Neural progenitor cell (in vitro differentiated cells): ENCODE measurements around the gene ANXA7. TPM values are rescaled to one million over a fixed set of nuclear protein-coding genes. Genes with fewer than 3 reads are reported as not detected.

Experiments used
- DNase-seq: peaks from one replicate; pipeline ENCODE4 v3.0.0-alpha.2; 2016; ENCODE audit warnings: low spot score
- H2AFZ ChIP-seq: fragments of 200-600 bp; sonication (generic); replicated peaks from 2 replicates; pipeline ENCODE4 v1.6.1; 2016; ENCODE audit warnings: antibody characterized with exemption
- H3F3A ChIP-seq: fragments of 200-600 bp; sonication (generic); 2 replicates; pipeline ENCODE4 v1.6.1; 2016; ENCODE audit warnings: antibody characterized with exemption, low read depth
- H3K27ac ChIP-seq: fragments of 200-600 bp; sonication (generic); 2 replicates; pipeline ENCODE4 v1.5.1; 2016; ENCODE audit warnings: mild to moderate bottlenecking
- H3K27me3 ChIP-seq: fragments of 200-600 bp; sonication (generic); 2 replicates; pipeline ENCODE4 v1.6.1; 2016; ENCODE audit warnings: mild to moderate bottlenecking, moderate library complexity
- H3K36me3 ChIP-seq: fragments of 200-600 bp; sonication (generic); 2 replicates; pipeline ENCODE4 v1.5.1; 2016
- H3K4me1 ChIP-seq: fragments of 200-600 bp; sonication (generic); 2 replicates; pipeline ENCODE4 v1.6.1; 2016; ENCODE audit warnings: mixed run types
- H3K4me2 ChIP-seq: fragments of 200-600 bp; sonication (generic); 2 replicates; pipeline ENCODE4 v1.6.1; 2016
- H3K4me3 ChIP-seq: fragments of 200-600 bp; sonication (generic); 2 replicates; pipeline ENCODE4 v1.5.1; 2016
- H3K79me2 ChIP-seq: fragments of 200-600 bp; sonication (generic); 2 replicates; pipeline ENCODE4 v1.6.1; 2016; ENCODE audit warnings: low read depth
- H3K9ac ChIP-seq: fragments of 200-600 bp; sonication (generic); 2 replicates; pipeline ENCODE4 v1.6.1; 2016
- H3K9me3 ChIP-seq: fragments of 200-600 bp; sonication (generic); 2 replicates; pipeline ENCODE4 v1.5.1; 2016; ENCODE audit warnings: low read depth
- H4K20me1 ChIP-seq: fragments of 200-600 bp; sonication (generic); 2 replicates; pipeline ENCODE4 v1.6.1; 2016; ENCODE audit warnings: low read depth
- H3K27ac Mint-ChIP-seq: 3 replicates; pipeline ENCODE4 v1.8.0; 2021; ENCODE audit warnings: mixed read lengths
- H3K27me3 Mint-ChIP-seq: 2 replicates; pipeline ENCODE4 v1.8.0; 2022; ENCODE audit warnings: low read depth, mild to moderate bottlenecking, inconsistent platforms, moderate library complexity, mixed read lengths; ENCODE audit not compliant: insufficient read depth
- H3K36me3 Mint-ChIP-seq: 3 replicates; pipeline ENCODE4 v1.8.0; 2021; ENCODE audit warnings: mixed read lengths
- H3K4me1 Mint-ChIP-seq: 3 replicates; pipeline ENCODE4 v1.8.0; 2021; ENCODE audit warnings: mixed read lengths
- H3K4me3 Mint-ChIP-seq: 3 replicates; pipeline ENCODE4 v1.8.0; 2021; ENCODE audit warnings: mild to moderate bottlenecking, moderate library complexity, mixed read lengths
- H3K9me3 Mint-ChIP-seq: 3 replicates; pipeline ENCODE4 v1.8.0; 2020; ENCODE audit warnings: mixed read lengths
- EZH2 ChIP-seq: fragments of 200-600 bp; sonication (generic); IDR thresholded peaks from 2 replicates; pipeline ENCODE4 v1.6.1; 2017; ENCODE audit warnings: antibody characterized with exemption, mild to moderate bottlenecking, moderate library complexity
- EZH2phosphoT487 ChIP-seq: fragments of 200-600 bp; sonication (generic); IDR thresholded peaks from 2 replicates; pipeline ENCODE4 v1.6.1; 2017; ENCODE audit warnings: antibody characterized with exemption
- total RNA-seq: library from RNA; depleted of rRNA; stranded (reverse); fragments of >200 nt; gene quantifications from 2 replicates; pipeline ENCODE4 v1.2.3, GENCODE V29; 2015; ENCODE audit warnings: low replicate concordance
- TF ChIP-seq, protein P1 (sequence below): fragments of 200-600 bp; sonication (generic); IDR thresholded peaks from 2 replicates; pipeline ENCODE4 v1.5.1; 2017; ENCODE audit warnings: antibody characterized with exemption, mild to moderate bottlenecking

Gene ANXA7
- total RNA-seq, 1 donor from 2014 or later = 49.1 TPM

DNA sequence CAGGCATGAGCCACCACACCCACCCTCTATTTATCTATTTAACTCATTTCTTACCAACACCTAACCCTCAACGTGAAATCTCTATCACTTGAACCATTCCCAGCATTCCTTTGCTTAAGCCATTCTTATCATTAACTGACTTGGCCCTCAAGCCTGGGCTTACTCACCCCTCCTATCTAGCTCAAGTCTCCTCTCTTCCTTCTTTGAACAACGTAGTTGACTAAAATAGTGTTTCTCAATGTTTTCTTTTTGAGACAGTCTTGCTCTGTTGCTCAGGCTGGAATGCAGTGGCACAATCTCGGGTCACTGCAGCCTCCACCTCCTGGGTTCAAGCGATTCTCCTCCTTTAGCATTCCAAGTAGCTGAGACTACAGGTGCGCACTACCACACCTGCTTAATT lies 7.0 kb downstream of the ANXA7 start:
- Histone ChIP-seq H3K27ac (no peak overlapping the region), H4K20me1 (peaks cover 8% of the 10 kb centered on the region), H3K79me2 (peaks cover 98% of the 10 kb centered on the region), H3K4me3 (no peak overlapping the region), H3K36me3 (no peaks in the 10 kb centered on the region), H3K9ac (no peak overlapping the region), H2AFZ (no peak overlapping the region), H3K27me3 (no peaks in the 10 kb centered on the region), H3K9me3 (no peaks in the 10 kb centered on the region), H3K4me2 (no peak overlapping the region), H3F3A (no peaks in the 10 kb centered on the region), H3K4me1 (no peaks in the 10 kb centered on the region)
- Mint-ChIP-seq H3K9me3 (no peaks in the 10 kb centered on the region), H3K36me3 (peaks cover 4% of the 10 kb centered on the region), H3K27me3 (no peaks in the 10 kb centered on the region), H3K4me1 (no peaks in the 10 kb centered on the region), H3K4me3 (no peak overlapping the region), H3K27ac (no peak overlapping the region)
- no peak for DNase-seq
- no peak for TF ChIP-seq EZH2
- TF ChIP-seq, protein P1, sequence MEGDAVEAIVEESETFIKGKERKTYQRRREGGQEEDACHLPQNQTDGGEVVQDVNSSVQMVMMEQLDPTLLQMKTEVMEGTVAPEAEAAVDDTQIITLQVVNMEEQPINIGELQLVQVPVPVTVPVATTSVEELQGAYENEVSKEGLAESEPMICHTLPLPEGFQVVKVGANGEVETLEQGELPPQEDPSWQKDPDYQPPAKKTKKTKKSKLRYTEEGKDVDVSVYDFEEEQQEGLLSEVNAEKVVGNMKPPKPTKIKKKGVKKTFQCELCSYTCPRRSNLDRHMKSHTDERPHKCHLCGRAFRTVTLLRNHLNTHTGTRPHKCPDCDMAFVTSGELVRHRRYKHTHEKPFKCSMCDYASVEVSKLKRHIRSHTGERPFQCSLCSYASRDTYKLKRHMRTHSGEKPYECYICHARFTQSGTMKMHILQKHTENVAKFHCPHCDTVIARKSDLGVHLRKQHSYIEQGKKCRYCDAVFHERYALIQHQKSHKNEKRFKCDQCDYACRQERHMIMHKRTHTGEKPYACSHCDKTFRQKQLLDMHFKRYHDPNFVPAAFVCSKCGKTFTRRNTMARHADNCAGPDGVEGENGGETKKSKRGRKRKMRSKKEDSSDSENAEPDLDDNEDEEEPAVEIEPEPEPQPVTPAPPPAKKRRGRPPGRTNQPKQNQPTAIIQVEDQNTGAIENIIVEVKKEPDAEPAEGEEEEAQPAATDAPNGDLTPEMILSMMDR = no peak
- no peak for TF ChIP-seq EZH2phosphoT487

DNA sequence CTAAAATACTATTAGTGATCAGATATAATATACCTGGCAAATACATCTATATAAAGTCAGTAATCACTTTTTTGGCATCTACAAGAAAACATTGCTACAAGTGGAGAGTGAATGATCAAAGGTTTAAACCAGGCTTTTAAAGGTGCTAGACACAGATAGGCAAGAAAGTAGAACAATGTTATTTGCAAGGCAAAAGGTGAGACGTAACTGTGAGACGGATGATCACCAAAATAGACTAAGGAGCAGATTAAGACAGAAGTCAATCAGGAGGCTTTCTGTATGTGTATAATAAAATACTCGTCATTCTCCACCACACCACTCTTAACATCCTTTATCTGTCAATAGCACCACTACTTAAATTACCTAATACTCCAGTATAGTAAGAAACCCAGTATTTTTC lies 8.3 kb downstream of the ANXA7 start:
- no peak overlapping the region for H3K4me2 ChIP-seq
- Mint-ChIP-seq H3K9me3 (no peaks in the 10 kb centered on the region), H3K4me1 (no peaks in the 10 kb centered on the region), H3K4me3 (no peak overlapping the region), H3K27ac (no peak overlapping the region), H3K36me3 (peaks cover 4% of the 10 kb centered on the region), H3K27me3 (no peaks in the 10 kb centered on the region)
- no peaks in the 10 kb centered on the region for H3K4me1 ChIP-seq
- no peak for DNase-seq
- no peaks in the 10 kb centered on the region for H3K9me3 ChIP-seq
- H3K9ac ChIP-seq = no peak overlapping the region
- H3F3A ChIP-seq = no peaks in the 10 kb centered on the region
- TF ChIP-seq, protein P1 = no peak
- TF ChIP-seq EZH2phosphoT487 = no peak
- TF ChIP-seq EZH2 = no peak
- H3K4me3 ChIP-seq = no peak overlapping the region
- peaks cover 8% of the 10 kb centered on the region for H4K20me1 ChIP-seq
- H3K27ac ChIP-seq = no peak overlapping the region
- peaks cover 98% of the 10 kb centered on the region for H3K79me2 ChIP-seq
- no peaks in the 10 kb centered on the region for H3K27me3 ChIP-seq
- H3K36me3 ChIP-seq = no peaks in the 10 kb centered on the region
- H2AFZ ChIP-seq = no peak overlapping the region

DNA sequence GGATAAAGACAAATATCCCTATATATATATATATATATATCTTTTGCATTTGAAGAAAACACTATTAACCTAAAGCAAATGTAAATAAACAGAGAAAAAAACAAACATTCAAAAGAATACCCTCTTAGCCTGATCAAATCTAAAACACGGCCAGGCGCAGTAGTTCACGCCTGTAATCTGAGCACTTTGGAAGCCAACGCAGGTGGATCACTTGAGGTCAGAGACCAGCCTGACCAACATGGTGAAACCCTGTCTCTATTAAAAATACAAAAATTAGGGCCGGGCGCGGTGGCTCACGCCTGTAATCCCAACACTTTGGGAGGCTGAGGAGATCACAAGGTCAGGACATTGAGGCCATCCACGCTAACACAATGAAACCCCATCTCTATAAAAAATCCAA lies 9.2 kb downstream of the ANXA7 start:
- Histone ChIP-seq H3K36me3 (no peaks in the 10 kb centered on the region), H3K79me2 (peaks cover 90% of the 10 kb centered on the region), H3K9me3 (no peaks in the 10 kb centered on the region), H4K20me1 (peaks cover 8% of the 10 kb centered on the region), H3F3A (no peaks in the 10 kb centered on the region), H3K4me3 (no peak overlapping the region), H2AFZ (no peak overlapping the region), H3K27me3 (no peaks in the 10 kb centered on the region), H3K4me2 (no peak overlapping the region), H3K9ac (no peak overlapping the region), H3K4me1 (no peaks in the 10 kb centered on the region), H3K27ac (no peak overlapping the region)
- Mint-ChIP-seq H3K9me3 (no peaks in the 10 kb centered on the region), H3K4me1 (no peaks in the 10 kb centered on the region), H3K4me3 (no peak overlapping the region), H3K36me3 (peaks cover 2% of the 10 kb centered on the region), H3K27me3 (peaks cover 2% of the 10 kb centered on the region), H3K27ac (no peak overlapping the region)
- TF ChIP-seq EZH2phosphoT487 (no peak), EZH2 (no peak)
- TF ChIP-seq, protein P1 = no peak
- DNase-seq = no peak

DNA sequence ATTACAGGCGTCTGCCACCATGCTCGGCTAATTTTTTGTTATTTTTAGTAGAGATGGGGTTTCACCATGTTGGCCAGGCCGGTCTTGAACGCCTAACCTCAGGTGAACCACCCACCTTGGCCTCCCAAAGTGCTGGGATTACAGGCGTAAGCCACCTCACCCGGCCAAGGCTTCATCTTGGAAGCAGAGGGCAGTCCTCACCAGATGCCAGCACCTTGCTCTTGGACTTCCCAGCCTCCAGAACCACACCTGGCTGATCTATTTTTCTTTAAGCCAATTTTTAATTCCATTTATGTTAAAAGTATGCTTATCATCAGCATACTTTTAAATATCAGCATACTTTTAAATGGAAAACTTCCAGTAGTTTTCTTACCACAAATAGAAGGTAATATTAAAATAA lies 12.2 kb downstream of the ANXA7 start:
- Histone ChIP-seq H3K27ac (no peak overlapping the region), H3K27me3 (no peaks in the 10 kb centered on the region), H3K4me3 (no peak overlapping the region), H3K79me2 (peaks cover 60% of the 10 kb centered on the region), H3K4me2 (no peak overlapping the region), H3K9me3 (no peaks in the 10 kb centered on the region), H3K9ac (no peak overlapping the region), H3K36me3 (no peaks in the 10 kb centered on the region), H2AFZ (no peak overlapping the region), H3K4me1 (no peaks in the 10 kb centered on the region), H3F3A (no peaks in the 10 kb centered on the region), H4K20me1 (no peaks in the 10 kb centered on the region)
- no peak overlapping the region for H3K27ac Mint-ChIP-seq
- H3K4me1 Mint-ChIP-seq = no peaks in the 10 kb centered on the region
- H3K4me3 Mint-ChIP-seq = no peak overlapping the region
- H3K36me3 Mint-ChIP-seq = peaks cover 2% of the 10 kb centered on the region
- no peak for DNase-seq
- H3K9me3 Mint-ChIP-seq = no peaks in the 10 kb centered on the region
- no peak for TF ChIP-seq EZH2
- TF ChIP-seq, protein P1 = no peak
- TF ChIP-seq EZH2phosphoT487 = no peak
- peaks cover 2% of the 10 kb centered on the region for H3K27me3 Mint-ChIP-seq
